Activated T-helper 1 cell treated with Interleukin-2 at 50 U/mL for 16 hours (primary cell): ENCODE results near the gene PI4KB.

ENCODE experiments used
- DNase-seq: peaks from one replicate; pipeline ENCODE4 v3.0.0-alpha.2; 2020; ENCODE audit warnings: low read depth

Gene PI4KB

DNA sequence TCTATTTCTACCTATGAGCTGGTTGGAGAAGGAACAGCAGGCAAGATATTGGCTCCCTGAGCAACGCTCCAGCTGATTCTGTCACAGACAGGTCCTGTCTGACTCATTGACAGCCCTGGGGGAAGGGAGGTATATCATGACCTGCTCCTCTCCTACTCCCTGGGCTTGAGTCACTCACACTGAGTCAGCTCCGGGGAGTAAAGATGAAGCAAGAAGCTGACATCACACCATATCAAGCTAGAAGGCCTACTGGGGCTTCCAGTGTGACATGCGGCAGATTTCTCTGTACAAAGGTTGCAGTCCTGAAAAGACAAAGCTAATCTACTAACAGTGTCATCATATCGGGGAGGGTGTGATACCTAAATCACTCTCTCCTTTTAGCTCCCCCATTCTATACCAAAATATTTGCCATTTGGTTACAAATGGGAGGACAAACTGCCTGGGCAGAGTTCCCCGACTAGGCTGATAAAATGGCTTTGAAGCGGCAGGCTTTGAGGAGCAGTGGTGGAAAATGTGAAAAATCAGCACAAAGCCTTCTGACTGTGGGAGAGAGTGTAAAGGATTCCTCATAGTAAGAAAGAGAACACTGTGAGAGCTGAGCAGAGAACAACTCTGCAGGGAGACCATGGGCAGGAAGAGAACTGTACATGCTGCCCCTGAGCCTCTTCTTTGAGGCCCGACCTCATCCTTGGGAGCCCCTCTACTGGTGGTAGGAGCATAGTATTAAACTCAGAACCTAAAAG is 15.5 kb downstream of the PI4KB start:
- DNase-seq: peak; percentile 55

DNA sequence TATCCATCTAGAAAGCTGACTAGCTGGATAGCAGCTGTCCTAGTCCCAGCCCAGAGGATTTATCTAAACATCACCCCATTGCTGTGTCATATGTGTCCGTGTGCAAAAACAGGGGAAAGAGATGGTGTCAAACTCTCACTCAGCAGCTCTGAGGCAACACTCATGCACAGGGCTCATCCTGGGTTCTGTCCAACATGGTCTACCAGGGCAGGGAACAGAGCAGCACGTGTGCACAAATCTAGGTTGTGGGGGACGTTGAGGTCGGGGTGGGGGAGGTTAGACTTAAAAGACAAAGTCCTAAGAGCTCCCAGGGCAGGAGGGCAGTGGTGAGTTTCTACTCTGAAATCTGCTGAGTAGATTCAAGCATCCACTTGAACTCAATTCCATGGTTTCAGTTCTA is 16.2 kb downstream of the PI4KB start:
- DNase-seq: no peak

DNA sequence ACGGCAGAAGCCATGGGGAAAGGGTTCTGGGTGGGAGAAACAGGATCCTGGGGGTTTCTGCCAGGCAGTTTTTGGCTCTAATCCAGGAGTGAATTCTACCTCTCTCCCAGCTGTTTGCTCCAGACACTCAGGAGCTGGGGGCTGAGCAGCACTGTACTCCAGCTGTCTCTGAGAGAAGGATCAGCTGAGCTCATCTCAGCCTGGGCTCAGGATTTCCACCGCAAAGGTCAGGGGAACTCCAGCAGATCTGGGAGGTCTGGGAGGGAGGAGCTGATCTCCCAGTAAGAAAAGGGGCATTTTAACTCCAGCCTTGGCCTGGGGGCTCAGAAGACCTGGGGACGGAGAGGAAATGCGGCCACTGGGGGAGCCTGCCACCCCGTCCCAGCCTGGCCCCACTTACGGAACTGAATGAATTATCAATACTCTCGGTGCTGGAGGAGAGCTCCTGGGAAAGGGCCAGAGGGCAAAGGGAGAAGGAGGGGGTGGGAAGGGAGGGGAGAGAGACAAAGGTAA is 17.3 kb downstream of the PI4KB start:
- DNase-seq: no peak

DNA sequence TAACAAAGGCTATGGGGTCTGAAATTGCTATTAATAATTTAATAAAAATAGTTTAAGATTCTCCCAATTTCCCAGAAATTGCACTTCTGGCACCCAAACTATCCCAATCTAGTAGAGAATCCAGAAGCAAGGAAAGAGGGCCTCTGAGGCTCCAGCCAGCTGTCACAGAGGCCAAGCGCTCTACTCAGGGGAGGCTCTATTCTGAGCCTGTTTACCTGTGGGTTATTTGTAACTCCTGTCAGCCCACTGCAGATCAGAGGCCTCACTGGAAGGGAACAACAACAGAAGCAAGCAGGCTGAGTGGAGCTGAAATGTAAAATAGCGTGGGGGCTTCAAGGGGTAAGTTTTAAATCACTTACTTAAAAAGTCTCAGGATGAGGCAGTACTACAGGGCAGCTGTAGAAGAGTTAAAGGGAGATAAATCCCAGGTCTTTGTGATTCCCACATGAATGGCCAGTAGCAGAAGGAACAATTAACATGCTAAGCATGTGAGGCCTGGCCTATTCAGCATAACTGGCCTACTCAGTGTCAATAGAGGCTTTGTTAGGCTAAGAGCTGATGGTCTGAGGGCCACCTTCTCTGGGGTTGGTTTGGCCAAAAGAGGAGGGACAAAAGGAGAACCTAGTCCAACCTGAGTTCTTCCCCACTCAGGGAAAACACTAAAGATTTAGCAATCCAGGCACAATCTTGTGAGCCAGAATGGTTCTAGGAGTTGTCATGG is 32.3 kb downstream of the PI4KB start:
- no peak for DNase-seq

DNA sequence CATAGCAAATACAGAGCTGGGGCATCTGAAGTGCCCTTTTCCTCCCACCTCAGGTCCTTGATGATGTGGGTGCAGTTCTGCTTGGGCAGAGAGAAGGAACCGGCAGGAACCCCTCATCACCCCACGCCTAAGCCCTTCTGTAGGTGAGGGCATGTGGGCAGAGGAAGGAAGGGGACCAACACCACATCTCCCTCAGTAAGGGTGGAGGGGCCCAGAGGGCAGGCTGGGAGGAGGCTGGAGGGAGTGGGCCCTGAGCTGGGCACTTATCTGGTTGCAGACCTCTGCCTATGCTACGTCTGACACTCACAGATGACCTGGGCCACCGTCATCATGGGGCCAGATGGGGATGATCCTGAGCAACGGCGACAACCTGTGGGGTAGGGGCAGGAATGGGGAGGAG is 34.1 kb downstream of the PI4KB start:
- no peak for DNase-seq

DNA sequence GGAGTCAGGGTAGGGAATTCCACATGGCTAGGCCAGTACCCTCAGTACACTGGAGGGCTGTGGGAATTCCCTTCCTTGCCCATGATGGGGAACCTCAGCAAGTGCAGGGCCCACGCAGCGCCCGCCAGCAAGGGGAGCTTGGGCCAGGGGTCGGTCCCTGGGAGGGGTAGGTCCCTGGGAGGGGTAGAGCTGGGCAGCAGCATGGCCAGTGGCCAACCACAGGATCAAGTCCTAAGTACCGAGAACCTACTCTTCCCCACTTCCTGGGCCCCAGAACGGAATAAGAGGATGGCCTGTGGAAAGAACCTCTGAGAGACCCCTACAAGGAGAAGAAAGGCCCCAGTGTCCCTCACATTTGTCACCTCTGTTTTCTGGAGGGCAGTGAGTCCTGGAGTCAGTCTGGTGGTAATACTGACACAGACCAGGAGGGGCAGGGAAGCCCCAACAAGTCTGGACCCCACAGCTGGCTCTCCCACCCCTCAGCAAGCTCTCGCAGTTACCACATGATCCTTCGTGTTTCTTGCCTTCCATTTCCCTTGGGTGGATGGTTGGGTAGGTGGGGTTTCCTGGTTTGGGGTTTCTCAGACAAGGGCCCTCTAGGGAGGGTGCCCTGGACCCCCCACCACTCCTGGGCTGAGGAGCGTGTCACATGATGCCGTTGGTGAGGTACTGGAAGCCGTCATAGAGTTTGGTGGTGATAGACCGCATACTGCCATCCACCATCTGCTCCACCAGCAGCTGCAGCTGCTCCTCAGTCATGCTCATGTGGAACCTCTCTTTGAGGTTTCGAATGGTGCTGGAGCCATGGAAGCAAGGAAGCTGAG is 34.8 kb downstream of the PI4KB start:
- no peak for DNase-seq

DNA sequence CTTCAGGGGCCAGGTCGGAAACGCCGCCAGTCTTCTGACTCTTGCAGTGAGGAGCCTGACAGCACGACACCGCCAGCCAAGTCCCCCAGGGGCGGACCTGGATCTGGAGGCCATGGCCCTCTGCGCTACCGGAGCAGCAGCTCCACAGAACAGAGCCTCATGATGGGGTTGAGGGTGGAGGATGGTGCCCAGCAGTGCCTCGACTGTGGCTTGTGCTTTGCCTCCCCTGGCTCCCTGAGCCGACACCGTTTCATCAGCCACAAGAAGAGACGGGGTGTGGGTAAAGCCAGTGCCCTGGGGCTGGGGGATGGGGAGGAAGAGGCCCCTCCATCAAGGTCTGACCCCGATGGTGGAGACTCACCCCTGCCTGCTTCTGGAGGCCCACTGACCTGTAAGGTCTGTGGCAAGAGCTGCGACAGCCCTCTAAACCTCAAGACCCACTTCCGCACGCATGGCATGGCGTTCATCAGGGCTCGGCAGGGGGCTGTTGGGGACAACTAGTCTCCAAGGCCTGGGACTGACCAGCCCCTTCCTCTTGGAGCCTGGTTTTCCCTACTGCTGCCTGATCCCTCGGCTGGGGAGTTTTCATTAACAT is 36.4 kb downstream of the PI4KB start:
- DNase-seq: no peak

DNA sequence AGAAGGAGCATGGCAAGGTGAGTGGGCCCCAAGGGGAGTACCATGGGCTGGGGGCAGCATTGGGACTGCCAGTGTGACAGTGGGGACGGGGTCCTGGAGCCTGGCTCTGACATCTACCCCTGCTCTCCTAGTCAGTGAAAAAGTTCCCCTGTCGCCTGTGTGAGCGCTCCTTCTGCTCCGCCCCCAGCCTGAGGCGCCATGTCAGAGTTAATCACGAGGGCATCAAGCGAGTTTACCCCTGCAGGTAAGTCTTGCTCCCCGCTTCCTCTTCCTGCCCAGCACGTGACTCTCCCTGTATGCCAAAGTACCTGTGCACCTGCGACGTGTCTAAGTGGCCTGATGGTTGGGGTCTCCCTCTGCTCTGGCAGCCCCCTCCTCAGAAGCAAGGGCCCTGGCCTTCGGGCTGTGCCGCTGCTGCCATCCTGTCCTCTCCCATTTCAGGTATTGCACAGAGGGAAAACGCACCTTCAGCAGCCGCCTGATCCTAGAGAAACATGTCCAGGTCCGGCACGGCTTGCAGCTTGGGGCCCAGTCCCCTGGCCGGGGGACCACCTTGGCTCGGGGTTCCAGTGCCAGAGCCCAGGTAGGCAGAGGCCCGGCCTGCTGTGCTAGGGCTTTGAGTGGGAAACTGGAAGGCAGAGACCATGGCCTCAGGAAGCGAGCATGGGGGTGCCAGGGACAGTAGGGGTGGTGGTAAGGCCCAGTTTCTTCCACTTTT is 37.1 kb downstream of the PI4KB start:
- no peak for DNase-seq

DNA sequence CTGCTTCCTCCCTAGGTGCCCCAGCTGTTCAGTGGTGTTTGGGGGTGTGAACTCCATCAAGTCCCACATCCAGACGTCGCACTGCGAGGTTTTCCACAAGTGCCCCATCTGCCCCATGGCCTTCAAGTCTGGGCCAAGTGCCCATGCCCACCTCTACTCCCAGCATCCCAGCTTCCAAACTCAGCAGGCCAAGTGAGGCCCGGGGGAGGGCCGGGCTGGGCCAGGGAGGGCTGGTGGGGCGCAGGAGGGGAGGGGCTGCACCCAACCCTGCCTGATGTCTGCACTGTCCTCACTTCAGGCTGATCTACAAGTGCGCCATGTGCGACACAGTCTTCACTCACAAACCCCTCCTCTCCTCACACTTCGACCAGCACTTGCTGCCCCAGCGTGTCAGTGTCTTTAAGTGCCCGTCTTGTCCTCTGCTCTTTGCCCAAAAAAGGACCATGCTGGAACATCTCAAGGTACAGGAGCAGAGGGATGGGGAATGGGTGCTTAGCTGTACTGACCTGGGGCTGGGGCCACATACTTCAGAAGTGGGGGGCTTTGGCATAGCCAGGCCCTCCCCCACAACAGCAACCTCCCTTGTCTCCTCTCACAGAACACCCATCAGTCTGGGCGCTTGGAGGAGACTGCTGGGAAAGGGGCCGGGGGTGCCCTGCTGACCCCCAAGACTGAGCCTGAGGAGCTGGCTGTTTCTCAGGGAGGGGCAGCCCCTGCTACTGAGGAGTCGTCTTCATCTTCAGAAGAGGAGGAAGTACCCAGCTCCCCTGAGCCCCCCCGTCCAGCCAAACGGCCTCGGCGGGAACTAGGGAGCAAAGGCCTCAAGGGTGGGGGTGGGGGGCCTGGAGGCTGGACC is 37.9 kb downstream of the PI4KB start:
- DNase-seq: no peak

DNA sequence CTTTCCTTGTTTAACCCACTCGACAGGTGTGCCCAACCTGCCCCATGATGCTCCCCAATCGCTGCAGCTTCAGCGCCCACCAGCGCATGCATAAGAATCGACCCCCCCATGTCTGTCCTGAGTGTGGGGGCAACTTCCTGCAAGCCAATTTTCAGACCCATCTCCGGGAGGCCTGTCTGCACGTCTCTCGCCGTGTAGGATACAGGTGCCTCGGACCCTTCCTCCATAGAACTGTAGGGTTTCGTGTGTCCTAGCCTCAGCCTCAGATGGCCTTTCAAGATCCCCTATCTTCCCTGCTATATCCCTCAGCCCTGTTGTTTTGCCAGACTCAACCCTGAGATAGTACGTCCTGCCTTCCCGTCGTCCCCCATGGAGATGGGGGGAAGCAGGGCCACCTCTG is 38.7 kb downstream of the PI4KB start:
- DNase-seq: no peak

DNA sequence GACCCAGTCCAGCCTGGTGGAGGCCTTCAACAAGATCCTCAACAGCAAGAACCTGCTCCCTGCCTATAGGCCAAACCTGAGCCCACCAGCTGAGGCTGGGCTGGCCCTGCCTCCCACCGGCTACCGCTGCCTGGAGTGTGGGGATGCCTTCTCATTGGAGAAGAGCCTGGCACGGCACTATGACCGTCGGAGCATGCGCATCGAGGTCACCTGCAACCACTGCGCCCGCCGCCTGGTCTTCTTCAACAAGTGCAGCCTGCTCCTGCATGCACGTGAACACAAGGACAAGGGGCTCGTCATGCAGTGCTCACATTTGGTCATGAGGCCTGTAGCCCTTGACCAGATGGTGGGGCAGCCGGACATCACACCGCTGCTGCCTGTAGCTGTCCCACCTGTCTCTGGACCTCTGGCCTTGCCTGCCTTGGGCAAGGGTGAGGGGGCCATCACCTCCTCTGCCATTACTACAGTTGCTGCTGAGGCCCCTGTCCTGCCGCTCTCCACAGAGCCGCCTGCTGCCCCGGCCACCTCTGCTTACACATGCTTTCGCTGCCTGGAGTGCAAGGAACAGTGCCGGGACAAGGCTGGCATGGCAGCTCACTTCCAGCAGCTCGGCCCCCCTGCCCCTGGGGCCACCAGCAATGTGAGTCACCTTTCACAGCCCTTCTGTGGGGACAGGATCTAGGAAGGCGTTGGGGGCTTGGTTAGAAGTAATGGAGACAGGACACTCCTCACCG is 39.3 kb downstream of the PI4KB start:
- DNase-seq: no peak

DNA sequence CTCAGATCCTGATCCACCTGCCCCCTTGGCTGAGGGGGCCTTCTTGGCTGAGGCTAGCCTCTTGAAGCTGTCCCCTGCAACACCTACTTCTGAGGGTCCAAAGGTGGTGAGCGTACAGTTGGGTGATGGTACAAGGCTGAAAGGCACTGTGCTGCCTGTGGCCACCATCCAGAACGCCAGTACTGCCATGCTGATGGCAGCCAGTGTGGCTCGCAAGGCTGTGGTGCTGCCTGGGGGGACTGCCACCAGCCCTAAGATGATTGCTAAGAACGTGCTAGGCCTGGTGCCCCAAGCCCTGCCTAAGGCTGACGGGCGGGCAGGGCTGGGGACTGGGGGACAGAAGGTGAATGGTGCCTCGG is 39.9 kb downstream of the PI4KB start:
- DNase-seq: no peak

DNA sequence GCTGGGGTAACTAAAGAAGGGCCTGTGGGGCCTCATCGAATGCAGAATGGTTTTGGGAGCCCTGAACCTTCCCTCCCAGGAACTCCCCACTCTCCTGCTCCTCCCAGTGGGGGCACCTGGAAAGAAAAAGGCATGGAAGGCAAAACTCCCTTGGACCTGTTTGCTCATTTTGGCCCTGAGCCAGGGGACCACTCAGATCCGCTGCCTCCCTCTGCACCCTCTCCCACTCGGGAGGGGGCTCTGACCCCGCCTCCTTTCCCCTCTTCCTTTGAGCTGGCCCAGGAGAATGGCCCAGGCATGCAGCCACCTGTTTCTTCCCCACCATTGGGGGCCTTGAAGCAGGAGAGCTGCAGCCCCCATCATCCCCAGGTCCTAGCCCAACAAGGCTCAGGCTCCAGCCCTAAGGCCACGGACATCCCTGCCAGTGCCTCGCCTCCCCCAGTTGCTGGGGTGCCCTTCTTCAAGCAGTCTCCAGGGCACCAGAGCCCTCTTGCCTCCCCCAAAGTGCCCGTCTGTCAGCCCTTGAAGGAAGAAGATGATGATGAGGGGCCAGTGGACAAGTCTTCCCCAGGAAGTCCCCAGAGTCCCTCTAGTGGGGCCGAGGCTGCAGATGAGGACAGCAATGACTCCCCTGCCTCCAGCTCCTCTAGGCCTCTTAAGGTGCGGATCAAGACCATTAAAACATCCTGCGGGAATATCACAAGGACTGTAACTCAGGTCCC is 40.4 kb downstream of the PI4KB start:
- DNase-seq: no peak

DNA sequence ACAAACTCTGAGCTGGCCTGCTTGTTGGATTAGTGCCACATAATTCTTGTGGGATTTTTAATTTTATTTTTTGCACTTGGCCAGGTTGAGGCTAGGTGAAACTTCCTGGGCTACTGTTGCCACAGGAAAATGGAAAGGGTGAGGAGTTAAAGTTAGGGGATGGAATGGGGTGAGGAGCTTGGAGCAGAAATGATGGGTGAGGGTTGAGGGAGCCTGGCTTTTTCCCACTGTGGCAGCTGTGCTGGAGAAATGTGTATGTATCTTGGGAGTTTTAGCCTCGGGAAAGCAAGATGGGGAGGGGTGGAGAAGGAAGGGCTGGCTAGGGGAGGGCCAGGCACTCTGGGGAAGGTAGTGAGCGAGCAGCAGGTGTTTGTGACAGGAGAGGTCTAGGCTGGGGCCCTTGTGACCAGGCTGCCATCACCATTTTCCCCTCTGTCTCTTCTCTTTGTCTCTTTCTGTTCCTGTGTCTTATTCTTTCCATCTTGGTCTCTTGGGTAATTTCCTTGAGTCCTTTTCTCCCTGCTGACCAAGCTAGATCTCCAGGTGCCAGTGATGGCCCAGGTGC is 43.1 kb downstream of the PI4KB start:
- DNase-seq: no peak

DNA sequence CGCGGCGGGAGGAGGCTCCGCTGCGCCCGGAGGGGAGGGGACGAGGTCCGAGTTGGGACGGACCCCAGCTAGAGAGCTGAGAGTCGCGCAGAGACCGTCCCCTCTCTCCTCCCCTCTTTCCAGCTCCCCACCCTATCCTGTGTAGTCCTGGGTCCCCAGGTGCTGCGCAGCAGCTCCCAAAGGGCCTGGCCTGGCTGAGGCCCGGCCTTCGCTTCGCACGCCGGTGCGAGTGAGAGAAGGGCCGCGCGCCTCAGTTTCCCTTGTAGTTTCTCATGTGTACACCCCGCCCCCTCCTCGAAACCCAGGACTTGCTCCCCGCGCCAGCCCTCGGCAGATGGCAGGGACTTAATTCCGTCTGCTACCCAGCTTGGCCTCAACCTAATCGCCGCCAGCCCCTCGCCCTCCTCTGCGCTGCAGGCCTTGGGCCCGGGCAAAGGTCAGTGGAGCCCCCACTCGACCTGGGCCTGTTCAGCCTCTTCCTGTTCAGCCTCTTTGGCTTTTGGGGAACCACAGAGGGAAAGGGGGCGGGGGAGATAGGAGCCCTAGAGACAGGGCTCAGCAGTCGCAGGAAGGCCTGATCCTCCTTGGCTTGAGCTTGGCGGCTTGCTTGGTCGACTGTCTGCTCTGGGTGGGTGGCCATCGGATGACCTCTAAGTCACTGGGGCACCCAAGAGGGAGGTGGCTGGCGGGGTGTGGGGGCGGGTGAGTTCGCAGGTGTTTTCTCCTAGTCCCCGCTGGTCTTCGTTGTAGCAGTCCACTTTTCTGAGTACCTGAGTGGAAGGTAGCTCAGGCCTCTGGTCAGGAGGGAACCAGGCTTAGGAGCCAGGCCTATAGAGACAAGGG is 44.1 kb downstream of the PI4KB start:
- DNase-seq: peak; percentile 9

DNA sequence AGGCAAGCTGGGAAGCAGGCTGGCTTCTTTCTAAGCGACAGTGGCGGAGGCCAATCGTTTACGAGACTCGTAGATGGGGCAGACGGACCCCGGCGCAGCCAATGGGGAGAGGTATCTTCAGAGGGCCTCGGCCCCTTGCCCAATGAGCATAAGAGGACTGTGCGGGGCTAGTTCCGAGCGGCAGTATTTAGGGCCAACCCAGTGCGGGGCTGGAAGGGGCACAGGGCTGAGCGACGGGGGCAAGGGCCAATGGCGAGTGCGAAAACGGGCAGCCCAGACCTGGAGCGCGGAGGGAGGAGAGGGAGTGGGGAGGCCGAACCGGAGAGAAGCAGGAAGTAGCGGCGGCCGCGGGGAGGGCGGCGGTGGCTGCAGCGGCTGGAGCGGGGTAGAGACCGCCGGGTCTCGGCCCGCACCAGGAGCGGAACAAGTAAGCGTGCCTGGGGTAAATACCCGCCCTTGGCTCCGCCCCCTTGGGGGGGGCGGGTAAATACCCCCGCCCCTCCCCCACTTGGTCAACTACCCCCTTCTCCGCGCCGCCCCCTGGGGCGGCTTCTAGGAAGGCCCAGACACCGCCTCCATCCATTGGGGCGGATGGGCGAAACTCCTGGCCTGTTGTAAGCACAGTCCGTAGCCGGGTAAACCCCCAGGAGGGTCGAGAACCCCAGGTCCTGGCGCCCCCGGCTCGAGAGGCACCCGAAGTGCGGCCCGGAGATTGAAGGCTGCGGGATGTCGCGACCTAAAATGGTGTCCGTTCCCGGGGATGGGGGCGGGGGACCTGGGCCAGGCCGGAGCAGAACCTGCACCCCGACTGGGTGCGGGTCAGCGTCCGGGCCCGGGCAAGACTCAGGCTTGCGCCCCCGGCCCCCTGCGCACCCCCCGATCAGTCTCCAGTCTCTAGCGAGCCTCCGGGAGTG is 45.0 kb downstream of the PI4KB start, which contains the start of gene ZNF687:
Gene ZNF687 (plus strand): TSS at position 331 of the 914 bp plus-strand sequence. CDS start 3,993 bp downstream, outside the sequence.
- peak; percentile 97 for DNase-seq
